ENCODE data around the gene RPL39L. TPM values are rescaled to one million over a fixed set of nuclear protein-coding genes. Genes with fewer than 3 reads are reported as not detected.
A peak's percentile ranks its signal among the peaks of the same experiment; 100 is the strongest.
"Not testable (repeated sequence)": the region's sequence is repeated elsewhere in the genome, so short reads cannot be mapped to it uniquely, and the experiment has no call there.

The RPL39L gene
- 1 to 10 TPM; 2.2 to 3.2 TPM for total RNA-seq
- long read RNA-seq, partial matches to known transcripts, result 0 of 2 reads
- long read RNA-seq, other reads (novel, unspliced or antisense), result 0 of 2 reads

DNA sequence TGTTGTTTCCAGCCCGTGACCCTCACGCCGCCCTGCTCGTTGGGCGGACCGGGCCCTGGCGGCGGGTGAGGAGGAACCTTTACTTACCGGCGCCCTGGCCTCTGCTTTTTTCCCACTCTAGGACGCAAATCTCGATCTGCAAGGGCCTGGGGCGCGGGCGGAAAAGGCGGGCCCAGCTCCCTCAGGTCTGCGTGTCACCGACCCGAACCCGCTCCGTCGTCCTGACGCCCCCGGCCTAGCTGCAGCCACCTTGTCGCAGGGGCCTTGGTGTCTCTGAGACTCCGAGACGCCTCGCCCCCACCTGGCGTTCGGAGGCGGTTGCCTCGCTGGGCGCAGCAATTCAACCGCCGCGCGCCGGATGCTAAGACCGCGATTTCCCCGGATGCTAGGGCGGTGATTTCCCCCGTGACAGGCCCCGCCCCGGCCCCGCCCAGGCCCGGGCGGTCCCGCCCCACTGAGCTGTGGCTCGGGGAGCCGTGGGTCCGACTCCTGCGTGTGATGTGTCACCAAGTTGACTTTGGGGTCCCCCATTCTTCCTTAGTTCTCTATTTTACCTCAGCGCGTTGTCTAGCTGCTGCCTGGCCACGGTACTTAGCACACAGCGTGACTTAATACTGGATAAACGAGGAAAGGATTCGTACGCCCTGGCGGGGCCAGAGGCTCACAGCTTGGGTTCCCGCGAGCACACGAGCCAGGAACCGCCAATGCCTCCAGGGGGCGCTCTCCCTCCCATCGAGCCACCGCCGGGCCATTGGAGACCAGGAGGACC, at the start of gene RPL39L:
TSS of gene RPL39L (minus strand) at position 371 of the 769 bp plus-strand sequence. CDS start 18,196 bp downstream, outside the sequence.
- DNase-seq (peak; percentile 80 to 87), ATAC-seq (peak; percentile 99)
- intact Hi-C loops (cut with DNase I, micrococcal nuclease), result no loop called here

DNA sequence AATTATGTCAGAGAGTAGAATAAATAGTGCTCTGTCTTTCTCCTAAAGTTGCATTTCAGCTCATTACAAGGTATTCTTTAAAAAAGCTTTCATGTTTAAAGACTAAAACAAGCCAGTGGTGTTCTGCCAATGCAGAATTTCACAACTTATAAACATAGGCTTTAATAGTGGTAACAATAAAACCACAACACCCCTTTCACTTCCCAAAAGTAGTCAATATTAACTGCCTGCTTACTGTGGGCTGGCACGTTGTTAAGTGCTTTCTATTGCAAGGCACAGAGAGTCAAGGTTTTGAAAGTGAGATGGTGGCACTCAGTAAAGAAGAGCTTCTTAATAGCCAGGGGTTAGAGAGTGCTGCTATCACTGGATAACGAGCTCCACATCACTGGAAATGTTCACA, 49.6 kb upstream of the RPL39L start:
- DNase-seq, result no peak
- intact Hi-C loops (cut with DNase I, micrococcal nuclease), result no loop called here
- ATAC-seq, result no peak

DNA sequence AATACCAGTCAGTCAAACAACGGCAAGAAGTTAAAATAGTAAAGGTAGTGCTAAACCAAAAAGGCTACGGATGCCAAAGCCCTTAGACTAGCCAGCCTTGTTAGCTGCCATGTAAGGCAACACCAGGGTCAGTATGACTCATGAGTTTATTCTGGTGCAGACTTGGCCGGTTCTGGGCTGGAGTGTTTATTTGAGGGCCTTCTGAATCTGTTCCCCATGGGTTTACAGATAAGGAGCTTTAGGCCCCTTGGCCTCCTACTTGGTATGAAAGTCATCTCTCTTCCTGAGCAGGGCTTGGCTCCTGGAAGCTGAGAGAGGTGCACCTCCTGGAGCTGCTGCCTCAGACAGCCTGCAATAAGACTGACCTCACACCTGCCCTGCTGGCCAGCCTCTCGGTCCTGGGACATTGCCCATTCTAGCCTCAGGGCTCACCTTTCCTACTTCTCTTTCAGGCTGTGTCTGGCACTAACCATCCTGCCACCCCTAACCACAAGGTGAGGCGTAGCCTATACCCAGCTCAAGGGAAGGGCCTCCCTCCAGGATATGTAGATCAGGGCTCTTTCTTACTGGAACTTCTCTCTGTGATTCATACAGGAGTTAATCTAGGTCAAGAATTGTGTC, 47.6 kb upstream of the RPL39L start:
- intact Hi-C loops (cut with DNase I, micrococcal nuclease), result no loop called here
- ATAC-seq, result no peak
- peak in 1 of 2 donors; percentile 48 for DNase-seq

DNA sequence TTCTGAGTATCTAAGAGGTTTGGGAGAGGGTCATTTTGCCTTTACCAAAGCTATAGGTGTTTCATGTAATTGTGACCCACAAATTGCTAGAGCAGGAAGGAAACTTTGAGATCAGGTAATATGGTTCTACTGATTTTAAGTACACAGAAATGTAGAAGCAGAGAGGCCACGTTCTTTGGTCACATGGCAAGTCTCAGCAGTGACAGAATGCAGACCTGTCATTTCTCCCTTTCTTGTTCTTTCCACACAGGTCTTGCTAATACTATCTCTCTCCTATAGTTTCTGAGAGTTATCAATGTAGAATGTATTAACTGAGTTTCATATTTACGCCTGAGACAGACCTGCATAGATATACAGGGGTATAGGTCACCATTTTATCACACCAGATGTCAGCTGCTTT, 47.1 kb upstream of the RPL39L start:
- ATAC-seq (no peak), DNase-seq (no peak)
- intact Hi-C loops (cut with DNase I, micrococcal nuclease), result no loop called here

DNA sequence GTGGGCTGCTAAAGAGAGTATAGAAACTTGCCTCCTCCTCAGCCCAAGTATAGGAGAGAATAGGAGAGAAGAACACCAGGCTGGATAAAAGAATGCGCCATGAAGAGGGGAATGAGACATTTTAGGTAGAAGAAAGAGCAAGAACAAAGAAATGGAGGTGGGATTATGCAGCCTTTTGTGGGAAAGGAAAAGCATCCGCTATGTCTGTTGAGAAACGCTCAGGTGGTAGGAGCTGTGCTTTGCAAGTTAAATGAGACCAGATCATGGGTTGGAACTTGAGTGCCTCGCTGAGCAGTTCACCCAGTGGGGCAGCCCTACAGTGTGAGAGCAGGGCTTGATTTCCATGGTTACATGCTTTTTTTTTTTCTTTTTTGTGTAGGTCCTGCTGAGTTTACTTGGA, 46.5 kb upstream of the RPL39L start:
- ATAC-seq (no peak), DNase-seq (no peak)
- intact Hi-C loops (cut with DNase I, micrococcal nuclease), result no loop called here

DNA sequence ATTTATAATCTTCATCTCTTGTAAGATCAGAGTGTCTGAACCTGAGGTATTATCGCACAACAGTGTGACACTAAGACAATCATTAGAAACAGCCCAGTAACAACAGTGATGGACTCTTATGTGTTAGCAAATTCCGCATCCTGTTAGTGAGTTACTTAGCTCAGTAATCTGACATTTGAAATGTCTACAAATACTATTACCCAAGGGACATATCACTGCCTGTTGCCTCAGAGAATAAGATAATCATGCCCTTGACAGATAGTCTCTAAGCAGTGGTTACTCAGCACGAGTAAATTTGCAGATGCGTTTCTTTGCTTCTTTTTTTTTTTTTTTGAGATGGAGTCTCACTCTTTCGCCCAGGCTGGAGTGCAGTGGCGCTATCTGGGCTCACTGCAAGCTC, 44.6 kb upstream of the RPL39L start:
- intact Hi-C loops (cut with DNase I, micrococcal nuclease), result no loop called here
- no peak for ATAC-seq

DNA sequence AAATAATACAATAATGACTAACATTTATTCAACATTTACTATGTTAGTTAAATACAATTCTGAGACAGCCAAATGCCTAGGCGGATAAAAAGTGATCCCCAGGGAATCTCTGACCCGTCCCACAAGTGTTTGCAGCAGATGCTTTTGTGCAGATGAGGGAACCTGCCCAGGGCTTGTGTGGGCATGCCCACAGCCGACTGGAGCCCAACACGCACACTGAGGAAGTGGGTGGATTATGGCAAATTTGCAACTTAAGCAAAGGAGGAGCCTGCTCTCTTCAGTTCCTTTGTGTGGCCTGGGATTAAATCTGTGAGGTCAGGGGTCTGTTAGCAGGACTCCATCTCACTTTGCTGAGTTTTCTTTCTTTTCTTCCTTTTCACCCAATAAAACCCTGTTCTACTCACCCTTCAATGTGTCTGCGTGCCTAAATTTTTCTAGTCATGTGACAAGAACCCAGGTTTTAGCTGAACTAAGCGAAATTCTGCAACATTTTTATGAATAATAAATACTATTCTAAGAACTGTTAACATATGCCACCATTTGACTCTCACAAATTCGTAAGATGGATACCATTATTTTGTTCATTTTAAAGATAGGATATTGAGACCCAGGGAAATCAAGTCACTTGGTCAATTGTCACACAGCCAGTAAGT, 44.0 kb upstream of the RPL39L start:
- intact Hi-C loops (cut with DNase I, micrococcal nuclease), result no loop called here
- ATAC-seq (no peak), DNase-seq (no peak)

More for the DNA sequence above, 44.6 kb upstream of the RPL39L start:
- DNase-seq, result no peak

DNA sequence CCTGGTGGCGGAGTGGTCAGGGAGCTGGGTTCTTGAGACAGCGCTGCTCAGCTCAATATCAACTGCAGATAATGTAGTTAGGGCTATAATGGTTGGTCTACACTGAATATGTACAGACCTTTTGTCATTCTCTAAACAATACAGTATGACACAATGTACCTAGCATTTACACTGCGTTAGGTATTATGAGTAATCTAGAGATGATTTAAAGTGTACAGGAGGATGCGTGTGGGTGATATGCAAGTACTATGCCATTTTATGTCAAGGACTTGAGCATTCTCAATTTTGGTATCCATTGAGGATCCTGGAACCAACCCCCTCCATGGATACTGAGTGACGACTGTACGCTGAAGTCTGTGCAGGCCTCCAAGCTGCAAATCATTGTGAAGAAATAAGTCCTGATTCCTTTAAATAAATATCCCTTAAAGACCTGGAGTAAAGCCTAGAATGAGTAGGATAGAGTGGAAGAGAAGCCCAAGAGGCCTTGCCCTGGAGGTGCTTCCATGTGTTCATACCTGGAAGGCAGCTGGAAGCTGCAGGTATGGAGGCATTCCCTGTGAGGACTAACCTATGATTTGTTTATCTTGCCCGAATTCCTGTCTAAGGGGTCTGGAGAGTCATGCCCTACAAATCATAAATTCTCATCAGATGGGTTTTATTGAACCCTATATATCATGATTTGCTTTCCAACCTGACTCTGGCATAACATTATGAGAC, 42.3 kb upstream of the RPL39L start:
- DNase-seq (no peak), ATAC-seq (no peak)
- intact Hi-C loops (cut with DNase I, micrococcal nuclease), result no loop called here

DNA sequence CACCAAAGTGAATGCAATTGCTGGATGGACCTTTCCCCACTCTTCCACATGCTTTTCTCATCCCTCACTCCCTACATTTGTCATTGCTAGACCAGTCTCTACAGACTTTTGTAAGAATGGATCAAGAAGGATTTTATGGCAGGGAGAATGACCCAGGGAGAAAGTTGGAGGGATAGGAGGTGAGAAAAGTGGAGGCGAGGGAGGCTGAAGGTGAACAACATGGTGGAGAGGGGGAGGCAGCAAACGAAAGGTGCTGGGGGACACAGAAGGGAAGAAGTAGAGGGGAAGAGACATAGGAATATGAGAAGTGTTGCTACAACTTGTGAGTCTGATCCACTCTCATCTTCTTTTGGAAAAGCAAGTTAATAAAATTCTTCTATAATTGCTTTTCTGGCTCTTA, 33.6 kb upstream of the RPL39L start:
- ATAC-seq (no peak), DNase-seq (no peak)
- intact Hi-C loops (cut with DNase I, micrococcal nuclease), result no loop called here

DNA sequence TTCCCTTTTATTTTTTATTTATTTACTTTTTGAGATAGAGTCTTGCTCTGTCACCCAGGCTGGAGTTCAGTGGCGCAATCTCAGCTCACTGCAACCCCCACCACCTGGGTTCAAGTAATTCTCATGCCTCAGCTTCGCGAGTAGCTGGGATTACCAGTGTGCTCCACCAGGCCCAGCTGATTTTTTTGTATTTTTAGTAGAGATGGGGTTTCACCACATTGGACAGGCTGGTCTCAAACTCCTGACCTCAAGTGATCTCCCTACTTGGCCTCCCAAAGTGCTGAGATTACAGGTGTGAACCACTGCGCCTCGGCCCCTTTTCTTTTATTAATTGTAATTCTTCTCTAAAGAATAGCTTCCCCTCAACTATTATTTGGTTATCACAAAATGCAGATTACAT, 31.6 kb upstream of the RPL39L start:
- intact Hi-C loops (cut with DNase I, micrococcal nuclease); DNase-seq; ATAC-seq: not testable (repeated sequence)

DNA sequence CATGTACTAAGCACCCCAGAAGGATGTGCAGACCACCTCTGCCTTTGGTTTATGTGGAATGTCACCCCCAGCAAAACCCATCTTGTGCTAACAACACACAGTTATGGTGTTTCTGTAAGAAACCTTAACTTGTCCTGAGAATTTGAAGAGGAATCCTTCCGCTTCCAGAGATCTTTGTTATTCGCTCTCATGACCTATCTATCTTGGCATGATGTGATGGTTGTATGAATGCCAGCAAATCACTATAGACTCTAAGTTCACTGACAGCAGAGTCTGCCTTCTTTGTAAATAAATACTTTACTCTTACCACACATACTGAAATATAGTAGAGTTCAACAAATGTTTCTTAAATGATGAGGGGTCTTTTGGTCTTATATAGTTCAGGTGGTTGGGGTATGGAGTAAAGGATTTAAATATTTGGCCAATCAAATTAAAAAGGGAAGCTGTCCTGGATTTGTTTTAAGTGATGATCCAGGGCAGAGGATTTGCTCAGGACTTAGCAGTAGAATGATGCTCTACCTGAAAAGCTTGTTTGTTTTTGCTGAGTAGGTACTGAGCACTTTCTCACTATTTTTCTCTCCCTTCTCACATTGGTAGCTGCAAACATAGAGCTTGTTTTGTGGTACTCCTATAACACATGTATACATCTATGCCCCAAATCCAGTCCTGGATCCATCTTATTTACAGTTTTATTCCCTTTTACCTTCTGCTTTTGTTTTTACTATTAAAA, 30.1 kb upstream of the RPL39L start:
- DNase-seq, result no peak
- intact Hi-C loops (cut with DNase I, micrococcal nuclease), result loop anchor here in 1 of 2 donors (5.0 to 10.0 kb wide), 2 partner anchors 57 to 315 kb away; no protein-coding TSS in a partner anchor
- ATAC-seq, result no peak

DNA sequence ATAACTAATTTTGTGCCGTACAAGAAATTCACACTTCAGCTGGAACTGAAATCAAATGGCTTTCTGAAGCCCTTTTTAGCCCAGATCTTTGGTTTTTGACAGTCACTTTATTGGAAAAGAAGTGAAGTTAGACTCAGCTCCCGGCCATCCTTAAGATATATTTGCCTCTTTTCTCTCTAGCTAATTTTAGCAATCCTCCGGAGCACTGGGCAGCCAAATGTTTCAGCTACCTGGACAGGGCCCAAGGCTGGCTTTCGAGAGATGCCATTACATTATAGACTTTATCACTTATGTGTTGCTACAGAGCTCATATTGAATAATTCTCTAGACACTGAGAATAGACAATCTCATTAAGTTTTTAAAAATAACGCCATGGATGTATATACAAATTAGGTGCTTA, 28.5 kb upstream of the RPL39L start:
- ATAC-seq (no peak), DNase-seq (no peak)
- intact Hi-C loops (cut with DNase I, micrococcal nuclease), result loop anchor here in 1 of 2 donors (5.0 to 10.0 kb wide), 2 partner anchors 55 to 313 kb away; no protein-coding TSS in a partner anchor

DNA sequence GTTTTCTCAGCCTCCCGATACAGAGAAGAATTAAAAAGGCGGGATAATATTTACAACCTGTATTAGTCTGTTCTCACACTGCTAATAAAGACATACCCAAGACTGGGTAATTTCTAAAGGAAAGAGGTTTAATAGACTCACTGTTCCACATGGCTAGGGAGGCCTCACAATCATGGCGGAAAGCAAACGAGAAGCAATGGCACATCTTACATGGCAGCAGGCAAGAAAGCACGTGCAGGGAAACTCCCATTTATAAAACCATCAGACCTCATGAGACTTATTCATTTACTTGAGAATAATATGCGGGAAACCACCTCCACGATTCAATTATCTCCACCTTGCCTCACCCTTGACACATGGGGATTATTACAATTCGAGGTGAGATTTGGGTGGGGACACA, 27.5 kb upstream of the RPL39L start:
- intact Hi-C loops (cut with DNase I, micrococcal nuclease), result loop anchor here in 1 of 2 donors (5.0 to 10.0 kb wide), 2 partner anchors 54 to 312 kb away; no protein-coding TSS in a partner anchor
- no peak for ATAC-seq

DNA sequence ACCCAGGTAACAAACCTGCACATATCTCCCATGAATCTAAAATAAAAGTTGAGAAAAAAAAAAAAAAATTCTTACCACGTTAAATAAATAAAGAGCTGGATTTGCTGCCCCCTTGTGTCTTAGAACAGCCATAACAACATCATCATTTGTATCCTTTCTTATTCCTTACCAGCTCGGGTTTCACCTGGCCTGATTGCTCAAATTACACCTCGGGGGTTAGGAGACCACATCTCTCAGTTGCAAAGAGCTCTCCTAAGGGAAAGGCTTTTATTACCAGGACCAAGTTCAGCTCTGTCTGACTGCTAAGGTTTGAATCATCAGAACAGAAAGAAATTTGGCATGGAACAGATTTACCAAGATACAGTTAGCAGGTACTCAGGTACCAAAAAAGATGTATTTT, 25.8 kb upstream of the RPL39L start:
- DNase-seq (no peak), ATAC-seq (peak; percentile 46)
- intact Hi-C loops (cut with DNase I, micrococcal nuclease), result loop anchor here in 1 of 2 donors (5.0 to 10.0 kb wide), 2 partner anchors 53 to 310 kb away; no protein-coding TSS in a partner anchor

More for the DNA sequence above, 27.5 kb upstream of the RPL39L start:
- no peak for DNase-seq

DNA sequence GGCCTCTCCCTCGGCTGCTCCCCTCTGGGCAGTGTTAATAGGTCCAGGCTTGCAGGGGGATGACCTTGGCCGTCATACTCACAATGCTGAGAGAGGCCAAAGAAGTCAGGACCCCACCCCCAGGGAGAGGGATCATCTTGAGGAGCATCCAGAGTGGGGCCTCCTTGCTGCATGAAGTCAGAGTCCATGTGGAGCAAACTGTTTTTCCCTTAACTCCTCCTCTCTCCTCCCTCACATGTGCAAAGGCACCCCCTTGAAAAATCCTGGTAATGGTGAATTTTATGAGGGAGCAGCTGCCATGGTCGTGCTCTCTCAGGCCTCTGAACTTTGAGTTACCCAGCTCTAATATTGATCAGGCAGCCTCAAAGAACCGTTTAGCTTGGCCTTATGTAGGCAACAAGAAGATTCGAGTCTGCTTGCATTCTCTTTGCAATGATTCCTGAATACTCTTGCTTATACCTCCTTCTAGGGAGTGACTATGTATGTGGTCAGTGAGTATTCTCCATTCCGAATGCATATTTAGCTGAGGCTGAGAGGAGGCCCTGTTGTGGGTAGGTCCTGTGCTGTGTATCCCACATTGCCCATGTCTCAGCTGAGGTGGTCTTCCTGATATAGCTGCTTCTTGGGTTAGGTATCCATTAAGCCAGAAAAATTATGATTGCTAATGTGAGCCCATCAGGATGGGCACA, 23.1 kb upstream of the RPL39L start:
- DNase-seq (no peak), ATAC-seq (no peak)
- intact Hi-C loops (cut with DNase I, micrococcal nuclease), result loop anchor here in 1 of 2 donors (10.0 kb wide), 1 partner anchor 308 kb away; no protein-coding TSS in a partner anchor

DNA sequence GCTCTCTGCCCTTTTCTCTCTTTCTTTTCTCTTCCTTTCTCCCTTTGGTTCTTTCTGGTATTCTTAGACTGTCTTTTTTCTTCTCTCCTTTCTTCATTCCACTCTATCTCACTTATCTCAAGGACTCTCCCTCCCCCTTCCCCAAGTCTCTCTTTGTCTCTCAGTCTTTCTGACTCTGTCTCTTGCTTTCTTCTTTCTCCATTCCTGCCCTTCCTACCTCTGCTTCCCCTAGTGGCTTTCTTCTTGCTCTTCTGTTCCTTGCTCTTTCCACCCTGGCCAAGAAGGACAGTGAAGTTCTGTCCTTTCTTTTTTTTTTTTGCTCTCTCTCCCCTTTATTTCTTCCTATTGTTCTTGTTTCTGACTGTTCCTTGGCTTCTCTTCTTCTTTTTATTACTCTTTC, 22.3 kb upstream of the RPL39L start:
- ATAC-seq (no peak), DNase-seq (no peak)
- intact Hi-C loops (cut with DNase I, micrococcal nuclease), result loop anchor here in 1 of 2 donors (10.0 kb wide), 1 partner anchor 307 kb away; no protein-coding TSS in a partner anchor

DNA sequence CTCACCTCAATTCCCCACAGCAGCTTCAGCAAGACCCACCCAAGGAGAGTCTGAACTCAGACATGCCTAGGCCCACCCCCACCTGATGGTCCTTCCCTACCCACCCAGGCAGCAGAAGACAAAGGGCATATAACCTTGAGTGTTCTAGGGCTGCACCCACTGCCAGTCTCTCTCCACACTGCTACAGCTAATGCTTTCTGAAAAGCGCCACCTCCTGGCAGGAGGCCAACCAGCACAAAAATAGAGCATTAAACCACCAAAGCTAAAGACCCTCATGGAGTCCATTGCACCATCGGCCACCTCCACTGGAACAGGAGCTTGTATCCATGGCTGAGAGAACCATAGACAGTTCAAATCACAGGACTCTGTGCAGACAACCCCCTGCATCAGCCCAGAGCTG, 11.3 kb upstream of the RPL39L start:
- DNase-seq, result peak in 1 of 2 donors; percentile 51
- intact Hi-C loops (cut with DNase I, micrococcal nuclease), result no loop called here
- ATAC-seq, result no peak
